K562 (cell line): ENCODE results near the gene PLAAT3. TPM values are rescaled to one million over a fixed set of nuclear protein-coding genes. Genes with fewer than 3 reads are reported as not detected.

Source experiments
- CLOCK ChIP-seq: fragments of 250-450 bp; sonication (Bioruptor Pico); IDR thresholded peaks from 2 replicates; pipeline ENCODE4 v1.4.0; 2020; ENCODE audit warnings: mild to moderate bottlenecking, moderate library complexity, borderline replicate concordance
- ELK3 ChIP-seq: fragments of 450-650 bp; formaldehyde crosslinking; IDR thresholded peaks from 2 replicates; pipeline ENCODE4 v1.4.0; 2020; ENCODE audit warnings: mild to moderate bottlenecking
- ETV5 ChIP-seq: sonication (generic); formaldehyde crosslinking; IDR thresholded peaks from 2 replicates; pipeline ENCODE4 v1.4.0; 2020; ENCODE audit warnings: low read depth, mild to moderate bottlenecking, missing genetic modification reagents
- MCM3 ChIP-seq: fragments of 450-650 bp; IDR thresholded peaks from 2 replicates; pipeline ENCODE4 v1.6.1; 2016
- OTX1 ChIP-seq: fragments of 450-650 bp; formaldehyde crosslinking; IDR thresholded peaks from 2 replicates; pipeline ENCODE4 v1.4.0; 2022; ENCODE audit warnings: mild to moderate bottlenecking
- STAG1 ChIP-seq: sonication (generic); formaldehyde crosslinking; IDR thresholded peaks from 2 replicates; pipeline ENCODE4 v1.5.0; 2020; ENCODE audit warnings: missing genetic modification reagents, borderline replicate concordance
- TOE1 ChIP-seq, 2 experiments: fragments of 450-650 bp in 1 of 2; sonication (generic) in 1 of 2; formaldehyde crosslinking in 1 of 2; IDR thresholded peaks; 2 replicates each; pipeline versions ENCODE4 v1.7.1 to v1.8.0; 2016 to 2022; ENCODE audit warnings: borderline replicate concordance in 2 of 2, mild to moderate bottlenecking in 2 of 2, antibody characterized with exemption in 1 of 2, inconsistent platforms in 1 of 2, low read depth in 1 of 2, missing genetic modification reagents in 1 of 2, moderate library complexity in 1 of 2
- VEZF1 ChIP-seq: fragments of 200-800 bp; sonication (Bioruptor generic); IDR thresholded peaks from 2 replicates; pipeline ENCODE4 v1.6.1; 2017; ENCODE audit warnings: missing genetic modification characterization, missing compliant biosample characterization
- ZBTB1 ChIP-seq: sonication (generic); formaldehyde crosslinking; IDR thresholded peaks from 2 replicates; pipeline ENCODE4 v1.8.1; 2023; ENCODE audit warnings: missing genetic modification reagents, low read depth, mild to moderate bottlenecking, borderline replicate concordance
- ZEB2 ChIP-seq: fragments of 450-650 bp; IDR thresholded peaks from 2 replicates; pipeline ENCODE4 v1.6.1; 2016
- polyA plus RNA-seq, 8 experiments: library from polyadenylated mRNA; depleted of rRNA in 4 of 8; stranded (reverse) in 5 of 8; unstranded in 3 of 8; fragments of >200 nt; fragmentation: Nextera tagmentation in 2 of 8; fragmentation: Illumina TruSeq in 1 of 8; extraction: Ambion mirVana in 2 of 8; extraction: Trizol in 1 of 8; gene quantifications; 2 replicates each; pipeline versions ENCODE4 v1.2.1 to v1.2.3, GENCODE V29; 2011 to 2014; ENCODE audit warnings: inconsistent platforms in 1 of 8, missing spikeins in 1 of 8
- total RNA-seq, 7 experiments: library from RNA; depleted of rRNA in 6 of 7; stranded (reverse); fragments of >200 nt in 6 of 7; fragmentation: Illumina TruSeq in 2 of 7; extraction: Trizol in 2 of 7; gene quantifications; 2 replicates each; pipeline versions ENCODE4 v1.2.1 to v1.2.3, GENCODE V29; 2011 to 2021; ENCODE audit warnings: low replicate concordance in 1 of 7
- TF ChIP-seq, protein P1 (sequence below): sonication (generic); formaldehyde crosslinking; IDR thresholded peaks from 2 replicates; pipeline ENCODE4 v1.8.1; 2023; ENCODE audit warnings: missing genetic modification reagents, mild to moderate bottlenecking, borderline replicate concordance

The PLAAT3 gene
- total and polyA plus RNA-seq, 9 of the 15 experiments (the other 6 are each of a cell fraction or from before 2014, with no cell fraction given), result 0.80 to 2.7 (median 1.4) TPM

GRCh38 chr11:63573881-63574855, 40.1 kb downstream of the PLAAT3 start (continued):
- TF ChIP-seq, protein P1, sequence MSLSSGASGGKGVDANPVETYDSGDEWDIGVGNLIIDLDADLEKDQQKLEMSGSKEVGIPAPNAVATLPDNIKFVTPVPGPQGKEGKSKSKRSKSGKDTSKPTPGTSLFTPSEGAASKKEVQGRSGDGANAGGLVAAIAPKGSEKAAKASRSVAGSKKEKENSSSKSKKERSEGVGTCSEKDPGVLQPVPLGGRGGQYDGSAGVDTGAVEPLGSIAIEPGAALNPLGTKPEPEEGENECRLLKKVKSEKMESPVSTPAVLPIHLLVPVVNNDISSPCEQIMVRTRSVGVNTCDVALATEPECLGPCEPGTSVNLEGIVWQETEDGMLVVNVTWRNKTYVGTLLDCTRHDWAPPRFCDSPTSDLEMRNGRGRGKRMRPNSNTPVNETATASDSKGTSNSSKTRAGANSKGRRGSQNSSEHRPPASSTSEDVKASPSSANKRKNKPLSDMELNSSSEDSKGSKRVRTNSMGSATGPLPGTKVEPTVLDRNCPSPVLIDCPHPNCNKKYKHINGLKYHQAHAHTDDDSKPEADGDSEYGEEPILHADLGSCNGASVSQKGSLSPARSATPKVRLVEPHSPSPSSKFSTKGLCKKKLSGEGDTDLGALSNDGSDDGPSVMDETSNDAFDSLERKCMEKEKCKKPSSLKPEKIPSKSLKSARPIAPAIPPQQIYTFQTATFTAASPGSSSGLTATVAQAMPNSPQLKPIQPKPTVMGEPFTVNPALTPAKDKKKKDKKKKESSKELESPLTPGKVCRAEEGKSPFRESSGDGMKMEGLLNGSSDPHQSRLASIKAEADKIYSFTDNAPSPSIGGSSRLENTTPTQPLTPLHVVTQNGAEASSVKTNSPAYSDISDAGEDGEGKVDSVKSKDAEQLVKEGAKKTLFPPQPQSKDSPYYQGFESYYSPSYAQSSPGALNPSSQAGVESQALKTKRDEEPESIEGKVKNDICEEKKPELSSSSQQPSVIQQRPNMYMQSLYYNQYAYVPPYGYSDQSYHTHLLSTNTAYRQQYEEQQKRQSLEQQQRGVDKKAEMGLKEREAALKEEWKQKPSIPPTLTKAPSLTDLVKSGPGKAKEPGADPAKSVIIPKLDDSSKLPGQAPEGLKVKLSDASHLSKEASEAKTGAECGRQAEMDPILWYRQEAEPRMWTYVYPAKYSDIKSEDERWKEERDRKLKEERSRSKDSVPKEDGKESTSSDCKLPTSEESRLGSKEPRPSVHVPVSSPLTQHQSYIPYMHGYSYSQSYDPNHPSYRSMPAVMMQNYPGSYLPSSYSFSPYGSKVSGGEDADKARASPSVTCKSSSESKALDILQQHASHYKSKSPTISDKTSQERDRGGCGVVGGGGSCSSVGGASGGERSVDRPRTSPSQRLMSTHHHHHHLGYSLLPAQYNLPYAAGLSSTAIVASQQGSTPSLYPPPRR (CRISPR knock-in tag), result no peak
- TF ChIP-seq ZEB2 (no peak), CLOCK (CRISPR knock-in tag) (no peak), ETV5 (CRISPR knock-in tag) (no peak), OTX1 (CRISPR knock-in tag) (peak; percentile 57; the same call in 1 of the 2 replicates), TOE1 (IDR thresholded peaks at IDR 0.05; ENCODE audit: borderline replicate concordance) (peak; percentile 33; the same call in 1 of the 2 replicates), TOE1 (CRISPR knock-in tag; IDR thresholded peaks at IDR 0.05; ENCODE audit: borderline replicate concordance, low read depth) (no peak), MCM3 (no peak), ZBTB1 (CRISPR knock-in tag) (no peak), STAG1 (no peak), ELK3 (no peak), VEZF1 (CRISPR knock-in tag) (peak; percentile 30; the same call in 1 of the 2 replicates)
